ENCODE results near the gene LLPH. TPM values are rescaled to one million over a fixed set of nuclear protein-coding genes. Genes with fewer than 3 reads are reported as not detected.

LLPH gene
- total RNA-seq, 3 donors from 2014 or later: 18.0 to 24.0 (median 20.8) TPM

DNA sequence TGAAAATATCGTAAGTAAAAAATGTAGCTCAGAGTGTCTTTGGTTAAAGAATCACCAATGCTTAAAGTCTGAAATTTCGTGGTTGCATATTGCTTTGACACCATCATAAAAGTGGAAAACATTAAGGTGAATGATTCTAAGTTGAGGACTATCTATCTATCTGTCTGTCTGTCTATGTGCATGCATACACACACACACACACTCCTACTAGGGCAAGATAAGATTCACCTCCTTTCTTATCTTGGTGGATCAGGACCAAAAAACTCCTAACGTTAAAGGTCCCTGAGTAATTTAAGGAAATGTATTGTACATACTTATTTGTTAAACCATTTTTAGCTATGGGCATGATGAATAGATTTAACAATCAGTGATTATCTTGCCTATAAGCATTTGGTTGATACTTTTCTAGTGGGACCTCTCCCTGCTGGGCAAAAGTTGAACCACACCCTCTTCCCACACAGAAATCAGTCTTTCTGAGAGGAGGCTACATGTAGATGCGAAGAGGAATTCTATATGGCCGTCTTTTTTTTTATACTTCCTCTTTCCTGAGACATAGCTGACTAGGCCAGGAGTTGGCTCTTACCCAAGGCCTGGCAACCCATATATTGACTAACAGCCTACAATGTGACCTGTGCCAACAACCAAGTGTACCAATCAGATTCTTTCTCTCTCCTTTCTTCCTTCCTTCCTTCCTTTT lies 19.3 kb upstream of the LLPH start:
- ATAC-seq: peak; percentile 91

DNA sequence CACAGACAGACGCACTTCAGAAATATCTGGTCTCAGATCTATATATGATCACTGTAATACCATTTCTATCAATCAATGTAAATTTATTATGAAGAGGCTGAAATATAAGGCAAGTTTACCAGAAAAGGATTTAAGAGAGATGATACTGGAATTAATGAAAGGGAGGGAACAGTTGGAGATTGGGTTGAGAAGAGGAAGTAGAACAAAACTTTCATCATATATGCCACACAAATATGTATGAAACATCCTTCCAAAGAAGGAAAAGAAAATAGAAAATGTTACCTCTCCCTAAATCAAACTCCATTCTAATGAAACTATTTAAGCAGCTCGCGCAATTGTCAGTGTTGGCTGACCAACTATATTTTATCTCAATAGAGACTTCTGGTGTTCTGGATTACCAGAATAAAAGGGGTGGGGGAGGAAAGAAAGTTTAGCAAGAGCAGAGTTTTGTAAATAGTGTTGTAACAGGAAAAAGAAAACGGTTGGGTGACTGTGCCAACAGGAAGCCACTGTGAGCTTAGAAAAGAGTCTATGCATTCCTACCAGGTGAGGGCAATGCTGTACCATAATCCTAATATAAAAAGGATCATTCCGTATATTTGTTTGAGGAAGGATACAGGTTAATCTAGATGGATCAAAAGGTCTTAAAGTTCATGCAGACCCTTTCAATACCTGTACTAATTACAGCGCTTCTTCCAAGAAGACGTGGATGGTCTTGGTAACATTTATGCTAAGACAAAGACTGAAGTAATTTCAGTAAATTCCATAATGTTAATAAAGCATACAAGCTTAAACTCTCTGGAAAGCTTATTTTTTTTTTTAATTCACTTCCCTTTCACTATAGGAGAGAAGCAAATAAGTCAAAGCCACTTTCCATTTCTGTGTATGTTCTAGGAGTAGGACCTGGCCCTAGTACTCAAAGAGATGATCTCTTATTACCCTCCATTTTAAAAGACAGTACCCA lies 14.5 kb upstream of the LLPH start:
- intact Hi-C loops (cut with DNase I, micrococcal nuclease): no loop called here
- H3K4me1 ChIP-seq (ENCODE audit: low read depth): no peaks in the 10 kb centered on the region
- no peaks in the 10 kb centered on the region for H3K36me3 ChIP-seq (ENCODE audit: low read depth)
- peaks cover 16% of the 10 kb centered on the region for H3K9me3 ChIP-seq
- TF ChIP-seq CTCF (IDR thresholded peaks at IDR 0.05): peak; percentile 25
- ATAC-seq (peak; percentile 97), DNase-seq (peak in 1 of 3 donors; percentile 87)
- no peak overlapping the region for H3K4me3 ChIP-seq

More for the DNA sequence above, 19.3 kb upstream of the LLPH start:
- no peaks in the 10 kb centered on the region for H3K9me3 ChIP-seq
- intact Hi-C loops (cut with DNase I, micrococcal nuclease): no loop called here
- no peaks in the 10 kb centered on the region for H3K4me1 ChIP-seq (ENCODE audit: low read depth)
- DNase-seq: peak; percentile 52 to 65 (median 55)
- TF ChIP-seq CTCF (IDR thresholded peaks at IDR 0.05): no peak
- no peaks in the 10 kb centered on the region for H3K36me3 ChIP-seq (ENCODE audit: low read depth)
- H3K4me3 ChIP-seq: no peak overlapping the region

DNA sequence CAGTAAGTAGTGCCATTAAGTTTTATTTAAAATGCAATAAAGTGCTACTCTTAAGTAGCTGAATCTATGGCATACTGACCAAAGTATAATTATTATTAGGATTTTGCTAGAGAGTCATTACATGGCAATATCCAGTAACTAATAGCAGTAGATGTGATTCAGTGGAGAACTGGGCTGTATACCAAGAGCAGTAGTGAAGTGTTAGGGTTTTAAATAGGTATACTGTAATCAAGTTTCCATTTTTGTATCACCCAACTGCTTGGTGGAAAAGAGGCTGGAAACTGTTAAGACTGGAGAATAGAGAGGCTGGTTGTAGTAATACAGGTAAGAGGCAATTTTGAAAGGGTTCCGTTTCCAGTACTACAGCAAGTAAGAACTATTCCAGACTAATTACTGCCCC lies 13.3 kb upstream of the LLPH start:
- Histone ChIP-seq H3K4me1 (ENCODE audit: low read depth) (no peaks in the 10 kb centered on the region), H3K4me3 (no peak overlapping the region), H3K9me3 (peaks cover 16% of the 10 kb centered on the region), H3K36me3 (ENCODE audit: low read depth) (no peaks in the 10 kb centered on the region)
- intact Hi-C loops (cut with DNase I, micrococcal nuclease): no loop called here
- no peak for ATAC-seq
- no peak for DNase-seq
- no peak for TF ChIP-seq CTCF (IDR thresholded peaks at IDR 0.05)

DNA sequence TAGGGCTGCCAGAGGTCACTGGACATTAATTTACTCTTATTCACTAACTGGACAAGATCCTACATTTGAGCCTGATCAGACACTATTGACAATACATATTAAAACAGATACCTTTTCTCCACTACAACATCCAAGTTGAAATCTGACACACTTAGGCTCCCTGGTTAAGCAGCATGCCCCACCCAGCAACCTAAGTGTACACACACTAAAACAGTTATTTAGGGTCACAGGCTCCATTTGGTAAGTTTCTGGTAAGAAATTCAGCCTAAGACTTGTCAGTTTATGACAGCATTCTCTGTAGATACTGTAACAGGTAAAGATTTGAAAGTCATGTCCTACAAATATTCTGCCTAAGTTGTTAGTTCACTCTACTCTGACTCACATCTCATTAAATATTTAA lies 12.3 kb upstream of the LLPH start:
- H3K4me1 ChIP-seq (ENCODE audit: low read depth): no peaks in the 10 kb centered on the region
- ATAC-seq (no peak), DNase-seq (no peak)
- intact Hi-C loops (cut with DNase I, micrococcal nuclease): no loop called here
- no peaks in the 10 kb centered on the region for H3K36me3 ChIP-seq (ENCODE audit: low read depth)
- no peak overlapping the region for H3K4me3 ChIP-seq
- TF ChIP-seq CTCF (IDR thresholded peaks at IDR 0.05): no peak
- H3K9me3 ChIP-seq: peaks cover 16% of the 10 kb centered on the region

GRCh38 chr12:66141299-66141698 lies 10.7 kb upstream of the LLPH start:
- no peak for DNase-seq
- Histone ChIP-seq H3K36me3 (ENCODE audit: low read depth) (no peaks in the 10 kb centered on the region), H3K4me1 (ENCODE audit: low read depth) (no peaks in the 10 kb centered on the region), H3K9me3 (peaks cover 16% of the 10 kb centered on the region), H3K4me3 (no peak overlapping the region)
- no peak for TF ChIP-seq CTCF (IDR thresholded peaks at IDR 0.05)
- intact Hi-C loops (cut with DNase I, micrococcal nuclease): no loop called here
- ATAC-seq: no peak
